HG02623 (cell line): ENCODE data around the gene FOXN1.
"Not testable (repeated sequence)": the region's sequence is repeated elsewhere in the genome, so short reads cannot be mapped to it uniquely, and the experiment has no call there.

Experiments
- ATAC-seq: cut with Tn5 transposase; IDR thresholded peaks from one replicate; pipeline ENCODE4 v1.9.1; 2021; ENCODE audit warnings: moderate library complexity; ENCODE audit not compliant: unreplicated experiment

The FOXN1 gene

DNA sequence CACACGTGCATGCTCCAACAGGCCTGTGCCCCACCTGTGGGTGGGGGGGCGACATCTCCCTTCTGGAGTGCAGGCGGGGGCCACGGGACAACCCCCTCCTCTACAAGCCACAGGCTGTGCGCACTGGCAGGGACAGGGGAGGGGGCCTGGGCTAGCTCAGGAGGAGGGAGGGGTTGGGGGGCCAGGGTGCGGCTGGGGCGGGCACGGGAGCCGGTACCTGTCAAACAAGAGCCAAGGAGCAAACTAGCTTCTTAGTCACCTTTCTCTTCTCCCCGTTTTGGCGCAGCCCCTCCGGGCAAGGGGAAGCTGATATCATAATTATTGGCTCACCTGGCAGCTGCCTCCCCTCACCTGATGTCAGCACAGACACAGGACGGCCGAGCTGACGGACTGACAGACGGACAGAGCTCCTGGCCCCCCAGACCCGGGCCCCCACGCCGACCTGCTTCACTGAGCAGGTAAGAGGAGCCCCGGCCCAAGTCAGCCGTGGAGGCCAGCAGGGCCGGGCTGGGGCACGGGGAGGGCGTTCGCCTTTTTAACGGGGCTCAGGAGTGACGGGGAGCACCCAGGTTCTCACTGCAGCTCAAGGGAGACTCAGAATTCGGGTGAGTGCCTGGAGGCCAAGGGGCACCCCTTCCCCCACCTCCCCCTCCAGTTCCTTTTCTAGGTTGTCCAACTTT lies at the start of gene FOXN1:
FOXN1 (plus strand) TSS at position 363 of the 680 bp plus-strand sequence. CDS start 17,622 bp downstream, outside the sequence.
- ATAC-seq = no peak

DNA sequence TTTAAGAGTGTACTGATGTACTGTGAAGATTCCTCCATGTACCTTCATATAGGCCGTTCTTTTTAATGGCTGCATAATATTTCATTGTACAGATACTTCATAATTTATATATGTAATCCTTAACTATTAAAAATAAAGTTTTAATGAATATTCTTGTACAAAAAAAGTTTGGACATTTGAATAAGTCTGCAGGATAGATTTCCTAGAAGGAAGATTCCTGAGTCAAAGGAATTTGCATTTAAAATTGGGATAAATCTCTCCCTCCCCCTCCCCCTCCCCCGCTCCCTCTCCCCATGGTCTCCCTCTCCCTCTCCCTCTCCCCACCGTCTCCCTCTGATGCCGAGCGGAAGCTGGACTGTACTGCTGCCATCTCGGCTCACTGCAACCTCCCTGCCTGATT lies 48.3 kb upstream of the FOXN1 start:
- no peak for ATAC-seq

- ATAC-seq = not testable (repeated sequence)
Measured at GRCh38 chr17:28458881-28459280, 47.3 kb upstream of the FOXN1 start.

- no peak for ATAC-seq
Measured at GRCh38 chr17:28460901-28461300, 45.2 kb upstream of the FOXN1 start.

- ATAC-seq = no peak
Measured at GRCh38 chr17:28466001-28466400, 40.1 kb upstream of the FOXN1 start.

DNA sequence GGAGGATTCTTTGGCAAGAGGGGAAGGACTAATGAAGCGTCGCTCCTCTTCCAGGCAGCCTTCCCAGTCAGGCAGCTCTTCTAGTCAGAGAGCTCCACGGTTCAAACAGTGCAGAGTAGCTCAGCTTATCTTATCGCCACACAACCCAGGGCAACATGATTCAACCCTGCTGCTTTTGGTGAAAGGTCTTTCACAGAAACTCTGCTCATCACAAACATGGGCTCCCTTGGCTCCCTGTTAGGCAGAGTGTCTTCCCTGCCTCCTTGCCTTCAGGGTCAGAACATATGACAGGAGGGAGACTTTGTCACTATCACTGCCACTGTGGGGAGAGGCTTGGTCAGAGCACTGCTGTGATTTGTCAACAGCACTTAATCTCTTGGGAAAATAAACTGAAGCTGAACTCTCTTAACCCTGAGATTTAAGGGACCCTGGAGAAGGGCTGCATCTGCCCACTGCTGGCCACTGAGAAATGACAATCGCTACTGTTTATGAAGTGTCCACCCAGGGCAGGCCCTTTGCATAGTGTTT lies 39.6 kb upstream of the FOXN1 start:
- no peak for ATAC-seq

- no peak for ATAC-seq
Measured at GRCh38 chr17:28467456-28468025, 38.6 kb upstream of the FOXN1 start.

DNA sequence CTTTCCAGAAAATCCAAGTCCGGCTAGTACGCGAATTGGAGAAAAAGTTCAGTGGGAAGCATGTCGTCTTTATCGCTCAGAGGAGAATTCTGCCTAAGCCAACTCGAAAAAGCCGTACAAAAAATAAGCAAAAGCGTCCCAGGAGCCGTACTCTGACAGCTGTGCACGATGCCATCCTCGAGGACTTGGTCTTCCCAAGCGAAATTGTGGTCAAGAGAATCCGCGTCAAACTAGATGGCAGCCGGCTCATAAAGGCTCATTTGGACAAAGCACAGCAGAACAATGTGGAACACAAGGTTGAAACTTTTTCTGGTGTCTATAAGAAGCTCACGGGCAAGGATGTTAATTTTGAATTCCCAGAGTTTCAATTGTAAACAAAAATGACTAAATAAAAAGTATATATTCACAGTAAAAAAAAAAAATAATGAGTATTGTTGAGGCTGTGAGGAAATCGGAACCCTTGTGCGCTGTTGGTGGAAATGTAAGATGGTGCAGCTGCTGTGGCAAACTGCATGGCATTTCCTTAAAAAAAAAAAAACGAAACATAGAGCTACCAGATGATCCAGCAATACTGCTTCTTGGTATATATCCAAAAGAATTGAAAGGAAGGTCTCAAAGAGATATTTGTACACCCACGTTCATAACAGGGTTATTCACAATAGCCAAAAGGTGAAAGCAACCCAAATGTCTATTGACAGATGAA lies 38.0 kb upstream of the FOXN1 start:
- ATAC-seq = not testable (repeated sequence)

- no peak for ATAC-seq
Measured at GRCh38 chr17:28468781-28469180, 37.4 kb upstream of the FOXN1 start.

DNA sequence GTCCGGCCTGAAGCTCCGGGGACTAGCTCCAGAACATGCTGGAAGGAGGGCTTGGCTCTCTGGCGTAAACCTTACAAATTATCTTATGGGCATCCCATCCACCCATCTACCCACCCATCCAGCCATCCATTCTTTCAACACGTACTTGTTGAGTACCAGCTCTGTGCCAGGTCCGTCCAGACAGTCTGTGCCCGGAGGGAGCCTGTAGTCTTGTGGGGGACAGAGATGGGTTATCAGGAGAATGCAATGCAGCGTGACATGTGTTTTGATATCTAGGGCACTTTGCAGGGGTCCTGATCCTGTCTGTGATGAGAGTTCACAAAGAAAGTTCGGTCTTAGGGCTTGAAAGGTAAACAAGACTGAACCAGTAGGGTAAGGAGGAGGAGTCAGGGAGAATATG lies 36.8 kb upstream of the FOXN1 start:
- ATAC-seq = no peak

- ATAC-seq = no peak
Measured at GRCh38 chr17:28470266-28470913, 35.8 kb upstream of the FOXN1 start.

- no peak for ATAC-seq
Measured at GRCh38 chr17:28470914-28471366, 35.2 kb upstream of the FOXN1 start.

- no peak for ATAC-seq
Measured at GRCh38 chr17:28471531-28472342, 34.4 kb upstream of the FOXN1 start.

- no peak for ATAC-seq
Measured at GRCh38 chr17:28472871-28473497, 33.2 kb upstream of the FOXN1 start.

DNA sequence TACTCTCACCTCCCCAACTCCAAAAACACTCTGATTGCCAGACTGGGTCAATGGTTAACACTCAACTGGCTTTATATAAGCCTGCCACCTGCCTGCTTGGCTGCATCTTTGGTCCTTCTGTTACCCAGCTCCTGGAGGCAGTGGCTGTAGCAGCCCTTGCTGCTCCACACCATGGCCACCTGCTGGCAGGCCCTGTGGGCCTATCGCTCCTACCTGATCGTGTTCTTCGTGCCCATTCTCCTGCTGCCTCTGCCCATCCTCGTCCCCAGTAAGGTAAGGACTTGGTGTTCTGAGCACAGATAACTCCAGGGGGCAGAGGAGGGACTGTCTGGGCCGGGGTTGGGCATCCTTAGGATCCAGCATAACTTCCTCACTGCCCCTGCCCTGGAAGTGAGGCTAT lies 32.6 kb upstream of the FOXN1 start, which contains the start of gene SLC13A2:
SLC13A2 (plus strand) TSS at position 103 of the 400 bp plus-strand sequence; CDS start at position 172, 69 bp downstream.
- no peak for ATAC-seq

- no peak for ATAC-seq
Measured at GRCh38 chr17:28474111-28474531, 32.0 kb upstream of the FOXN1 start.

GRCh38 chr17:28475151-28475900 lies 30.8 kb upstream of the FOXN1 start:
- ATAC-seq = no peak

GRCh38 chr17:28476076-28476865 lies 29.9 kb upstream of the FOXN1 start:
- no peak for ATAC-seq
